C4-2B (cell line): ENCODE measurements around the gene ZNF556.
A peak's percentile ranks its signal among the peaks of the same experiment; 100 is the strongest.
"Not testable (repeated sequence)": the region's sequence is repeated elsewhere in the genome, so short reads cannot be mapped to it uniquely, and the experiment has no call there.

Source experiments
- H3K27ac ChIP-seq: fragments of 450-650 bp; 2 replicates; pipeline ENCODE4 v1.5.1; 2017
- CTCF ChIP-seq: fragments of 450-650 bp; conservative IDR thresholded peaks from 2 replicates; pipeline ENCODE4 v1.5.1; 2017; ENCODE audit warnings: mild to moderate bottlenecking
- ZFX ChIP-seq: fragments of 450-650 bp; IDR thresholded peaks from 2 replicates; pipeline ENCODE4 v1.6.1; 2017

ZNF556 gene

GRCh38 chr19:2877398-2878331, 10.5 kb downstream of the ZNF556 start:
- TF ChIP-seq ZFX (no peak), CTCF (no peak)
- H3K27ac ChIP-seq = no peak overlapping the region

GRCh38 chr19:2883686-2884439, 16.7 kb downstream of the ZNF556 start:
- no peak for TF ChIP-seq CTCF
- no peak for TF ChIP-seq ZFX
- H3K27ac ChIP-seq = no peak overlapping the region

GRCh38 chr19:2885736-2886135, 18.6 kb downstream of the ZNF556 start:
- H3K27ac ChIP-seq = no peak overlapping the region
- TF ChIP-seq ZFX (no peak), CTCF (no peak)

- H3K27ac ChIP-seq = no peak overlapping the region
These were observed 20.3 kb downstream of the ZNF556 start for GRCh38 chr19:2887391-2887914.

DNA sequence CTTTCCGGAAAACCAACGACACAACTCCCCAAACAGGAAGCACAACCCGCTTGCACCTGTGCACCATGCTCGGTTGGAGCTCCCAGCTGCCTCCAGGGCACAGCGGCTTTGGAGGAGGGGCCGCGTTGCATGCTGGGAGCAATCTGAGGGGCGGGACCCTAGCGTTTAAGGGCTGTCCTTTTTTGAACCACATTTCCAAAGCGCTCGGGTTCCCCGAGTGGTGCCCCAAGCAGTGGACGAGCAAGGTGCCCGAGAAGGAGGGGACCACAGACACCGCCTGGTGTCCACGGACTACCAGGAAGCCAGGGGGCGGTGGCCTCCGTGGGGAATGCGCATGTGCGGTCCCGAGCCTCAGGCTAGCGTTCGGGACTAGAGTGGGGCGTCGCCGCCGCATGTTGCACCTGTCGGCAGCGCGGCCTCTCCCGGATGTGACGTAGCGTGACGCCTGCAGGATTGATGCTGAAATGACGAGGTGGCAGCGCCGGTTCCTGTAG, 21.6 kb downstream of the ZNF556 start:
- H3K27ac ChIP-seq = no peak overlapping the region

More at GRCh38 chr19:2887391-2887914, 20.3 kb downstream of the ZNF556 start:
- TF ChIP-seq ZFX (no peak), CTCF (peak; percentile 86)

DNA sequence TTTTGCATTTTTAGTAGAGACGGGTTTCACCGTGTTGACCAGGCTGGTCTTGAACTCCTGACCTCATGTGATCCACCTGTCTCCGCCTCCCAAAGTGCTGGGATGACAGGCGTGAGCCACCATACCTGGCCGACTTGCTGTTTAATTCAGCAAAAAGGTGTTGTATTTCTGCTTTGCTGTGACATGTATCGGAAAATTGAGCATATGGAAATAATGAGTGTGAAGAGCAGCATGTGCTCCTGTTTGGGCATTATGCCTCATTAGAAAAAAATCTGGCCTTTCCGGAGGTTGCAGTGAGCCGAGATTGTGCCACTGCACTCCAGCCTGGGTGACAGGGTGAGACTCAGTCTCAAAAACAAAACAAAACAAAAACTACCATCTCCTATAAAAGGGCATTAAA, 23.4 kb downstream of the ZNF556 start:
- not testable (repeated sequence) for H3K27ac ChIP-seq

More for the DNA sequence above, 21.6 kb downstream of the ZNF556 start:
- no peak for TF ChIP-seq ZFX
- TF ChIP-seq CTCF = no peak

- no peak overlapping the region for H3K27ac ChIP-seq
These were observed 29.6 kb downstream of the ZNF556 start for GRCh38 chr19:2896694-2897093.

More at GRCh38 chr19:2896694-2897093, 29.6 kb downstream of the ZNF556 start:
- TF ChIP-seq ZFX = no peak
- TF ChIP-seq CTCF = no peak
